HUES64 (cell line): ENCODE data around the gene GATA2.
A peak's percentile ranks its signal among the peaks of the same experiment; 100 is the strongest.

Experiments
- H3K27ac ChIP-seq: 2 replicates; pipeline ENCODE4 v1.7.0; 2013; ENCODE audit warnings: low read depth, low read length, inconsistent platforms
- H3K27me3 ChIP-seq: 2 replicates; pipeline ENCODE4 v1.6.1; 2013; ENCODE audit warnings: mild to moderate bottlenecking, low read length; ENCODE audit not compliant: insufficient read depth
- H3K36me3 ChIP-seq: 2 replicates; pipeline ENCODE4 v1.6.1; 2013; ENCODE audit warnings: mild to moderate bottlenecking, low read length; ENCODE audit not compliant: insufficient read depth
- H3K4me1 ChIP-seq: 2 replicates; pipeline ENCODE4 v1.6.1; 2013; ENCODE audit warnings: mild to moderate bottlenecking, low read length, moderate library complexity; ENCODE audit not compliant: insufficient read depth
- H3K4me3 ChIP-seq: 2 replicates; pipeline ENCODE4 v1.5.1; 2013; ENCODE audit warnings: mild to moderate bottlenecking, low read length, moderate library complexity
- H3K9ac ChIP-seq: 2 replicates; pipeline ENCODE4 v1.6.1; 2013; ENCODE audit warnings: mild to moderate bottlenecking, low read depth, low read length
- H3K9me3 ChIP-seq: 2 replicates; pipeline ENCODE4 v1.6.1; 2013; ENCODE audit warnings: low read depth, low read length; ENCODE audit not compliant: insufficient read depth
- WGBS: fragments of 150-250, 120-280 bp; methylation state at CpG from one replicate; pipeline ENCODE4 v1.1.7; 2013; ENCODE audit warnings: missing lambda C conversion rate; 5-methylcytosine and 5-hydroxymethylcytosine counted together

The GATA2 gene

DNA sequence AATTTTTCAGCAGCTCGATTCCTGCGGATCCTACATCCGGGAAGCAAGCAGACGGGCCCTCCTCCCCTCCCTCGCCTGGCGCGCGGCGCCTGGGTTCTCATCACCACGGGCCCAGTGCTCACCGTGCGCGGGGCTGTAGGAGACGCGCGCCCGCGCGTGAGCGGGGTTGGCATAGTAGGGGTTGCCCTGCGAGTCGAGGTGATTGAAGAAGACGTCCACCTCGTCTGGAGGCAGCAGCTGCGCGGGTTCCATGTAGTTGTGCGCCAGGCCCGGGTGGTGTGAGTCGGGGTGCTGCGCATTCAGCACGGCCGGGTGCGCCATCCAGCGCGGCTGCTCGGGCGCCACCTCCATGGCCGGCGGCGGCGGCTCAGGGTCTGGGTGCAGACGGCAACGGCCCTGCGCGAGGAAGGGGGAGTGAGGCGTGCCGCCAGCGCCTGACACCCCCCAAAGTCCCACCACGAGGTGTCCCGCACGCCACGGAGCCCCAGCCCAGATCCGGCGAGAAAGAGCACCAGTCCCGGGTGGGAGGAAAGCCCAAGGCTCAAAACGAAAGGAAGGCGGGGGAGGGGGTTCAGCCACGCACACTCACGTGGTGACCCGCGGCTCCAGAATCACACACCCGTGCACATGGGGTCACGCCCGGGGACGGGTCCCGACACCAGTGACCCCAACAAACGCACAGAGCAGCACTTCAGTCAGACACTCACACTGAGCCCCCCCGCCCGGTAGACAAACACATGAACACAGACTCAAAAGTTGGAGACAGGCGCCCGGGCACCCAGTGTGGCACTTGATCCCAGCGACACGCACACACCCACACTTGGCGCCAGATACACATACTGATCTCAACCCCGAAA lies 6.1 kb downstream of the GATA2 start:
- 2% methylated on average over 75 of the region's 75 CpGs for WGBS
- Histone ChIP-seq H3K4me3 (peak overlapping the region; percentile 44), H3K4me1 (peaks cover 64% of the 10 kb centered on the region), H3K9me3 (no peaks in the 10 kb centered on the region), H3K27me3 (peaks cover 100% of the 10 kb centered on the region), H3K27ac (no peak overlapping the region), H3K36me3 (no peaks in the 10 kb centered on the region), H3K9ac (no peak overlapping the region)

DNA sequence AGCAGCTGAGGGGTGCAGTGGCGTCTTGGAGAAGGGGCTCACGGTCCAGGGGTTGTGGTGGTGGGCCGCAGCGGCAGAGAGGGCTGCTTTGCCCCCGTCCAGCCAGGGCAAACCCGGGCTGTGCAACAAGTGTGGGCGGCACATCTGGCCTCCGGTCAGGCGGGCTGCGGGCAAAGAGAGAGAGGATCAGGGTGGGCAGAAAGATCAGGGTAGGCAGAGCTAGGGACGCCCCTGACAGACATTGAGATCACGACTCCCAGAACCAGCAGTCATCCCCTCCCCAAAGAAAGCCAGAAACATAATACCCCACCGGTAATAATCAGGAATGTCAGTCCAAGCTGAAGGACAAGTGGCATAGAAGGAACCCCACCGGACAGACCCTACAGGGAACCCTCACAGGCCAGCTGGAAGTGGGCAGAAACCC lies 6.8 kb downstream of the GATA2 start:
- 4% methylated on average over 14 of the region's 14 CpGs for WGBS
- Histone ChIP-seq H3K4me3 (peak overlapping the region; percentile 44), H3K27me3 (peaks cover 100% of the 10 kb centered on the region), H3K36me3 (no peaks in the 10 kb centered on the region), H3K27ac (no peak overlapping the region), H3K4me1 (peaks cover 63% of the 10 kb centered on the region), H3K9me3 (no peaks in the 10 kb centered on the region), H3K9ac (no peak overlapping the region)

DNA sequence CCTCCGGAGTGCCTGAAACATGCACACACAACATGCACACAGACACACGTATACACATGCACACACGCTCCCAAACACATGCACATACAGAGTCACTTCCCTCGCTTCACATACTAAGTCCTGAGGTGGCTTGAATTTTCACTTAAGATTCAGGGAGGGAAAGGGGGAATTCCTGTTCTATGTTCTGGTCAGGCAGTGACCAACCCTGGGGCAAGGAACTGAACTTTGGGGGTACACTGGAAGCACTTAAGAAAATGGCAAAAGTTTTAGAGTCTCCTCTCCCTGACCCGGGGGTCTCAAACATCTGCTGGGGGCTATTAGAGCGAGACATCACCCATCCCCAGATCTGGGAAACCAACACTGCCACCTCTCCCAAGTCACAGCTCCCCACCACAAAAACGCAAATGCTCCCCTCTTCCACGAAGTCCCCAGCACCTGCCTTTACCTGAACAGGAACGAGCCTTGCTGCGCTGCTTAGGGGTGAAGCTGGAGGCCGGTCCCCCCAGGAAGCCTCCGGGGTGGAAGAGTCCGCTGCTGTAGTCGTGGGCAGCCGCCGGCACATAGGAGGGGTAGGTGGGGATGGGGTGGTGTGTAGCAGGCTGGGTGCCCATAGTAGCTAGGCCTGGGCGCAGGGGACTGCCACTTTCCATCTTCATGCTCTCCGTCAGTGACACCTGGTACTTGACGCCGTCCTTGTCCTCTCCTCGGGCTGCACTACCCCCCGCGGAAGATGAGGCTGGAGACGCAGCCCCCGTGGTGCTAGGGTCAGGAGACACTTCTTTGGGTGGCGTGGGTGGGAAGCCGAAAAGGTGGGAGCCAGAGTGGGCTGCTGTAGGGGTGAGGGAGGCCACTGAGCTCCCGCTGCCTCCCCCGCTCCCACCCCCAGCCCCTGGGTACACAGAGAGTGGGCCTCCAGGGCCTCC lies 7.5 kb downstream of the GATA2 start:
- H3K27me3 ChIP-seq = peaks cover 100% of the 10 kb centered on the region
- no peak overlapping the region; the same call in 1 of the 2 replicates for H3K4me3 ChIP-seq
- H3K9me3 ChIP-seq = no peaks in the 10 kb centered on the region
- 7% methylated on average over 29 of the region's 29 CpGs for WGBS
- no peaks in the 10 kb centered on the region for H3K36me3 ChIP-seq
- H3K27ac ChIP-seq = no peak overlapping the region
- peaks cover 60% of the 10 kb centered on the region for H3K4me1 ChIP-seq
- H3K9ac ChIP-seq = no peak overlapping the region

DNA sequence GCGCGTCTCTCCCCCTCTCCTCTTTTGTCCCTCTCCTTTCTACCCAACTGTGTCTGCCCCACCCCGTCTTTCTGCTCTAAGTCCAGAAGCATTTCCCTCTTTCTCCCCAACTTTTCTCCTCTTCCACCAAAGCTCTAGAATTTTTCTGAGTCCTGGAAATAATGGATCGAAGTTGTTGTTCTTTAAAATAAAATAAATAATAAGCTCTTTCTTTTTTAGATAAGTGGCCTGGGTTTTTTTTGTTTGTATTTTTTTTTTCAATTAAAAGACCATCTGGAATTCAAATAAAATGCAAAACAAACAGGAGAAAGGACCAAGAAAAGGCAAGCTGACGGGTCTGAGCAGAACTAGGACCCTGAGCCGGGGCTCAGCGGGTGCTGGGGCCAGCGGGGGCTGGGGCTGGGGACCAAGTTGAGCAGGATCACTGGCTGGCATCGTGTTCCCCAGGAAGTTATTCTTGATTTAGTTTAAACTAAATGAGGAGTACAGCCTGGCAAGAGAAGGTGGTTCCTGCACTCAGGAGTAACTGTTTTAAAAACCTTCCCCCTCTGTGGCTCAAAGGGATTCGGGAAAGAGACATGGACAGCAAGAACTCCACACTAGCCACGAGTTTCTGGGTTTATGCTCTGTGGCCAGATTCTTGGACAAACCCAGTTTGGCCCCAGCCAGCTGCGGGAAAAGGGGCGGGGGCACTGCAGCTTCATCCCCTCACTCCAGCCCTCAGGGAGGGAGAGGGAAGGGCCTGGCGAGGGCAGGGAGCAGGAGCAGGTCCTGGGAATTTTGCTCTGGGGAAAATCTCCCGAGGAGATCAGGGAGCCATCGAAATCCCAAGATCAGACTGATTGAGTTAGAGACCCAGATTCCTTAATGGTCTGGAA lies 8.4 kb downstream of the GATA2 start:
- 1% methylated on average over 14 of the region's 16 CpGs for WGBS
- Histone ChIP-seq H3K27me3 (peaks cover 100% of the 10 kb centered on the region), H3K36me3 (no peaks in the 10 kb centered on the region), H3K4me1 (peaks cover 55% of the 10 kb centered on the region), H3K9me3 (no peaks in the 10 kb centered on the region), H3K9ac (no peak overlapping the region), H3K4me3 (peak overlapping the region; percentile 24), H3K27ac (no peak overlapping the region)

DNA sequence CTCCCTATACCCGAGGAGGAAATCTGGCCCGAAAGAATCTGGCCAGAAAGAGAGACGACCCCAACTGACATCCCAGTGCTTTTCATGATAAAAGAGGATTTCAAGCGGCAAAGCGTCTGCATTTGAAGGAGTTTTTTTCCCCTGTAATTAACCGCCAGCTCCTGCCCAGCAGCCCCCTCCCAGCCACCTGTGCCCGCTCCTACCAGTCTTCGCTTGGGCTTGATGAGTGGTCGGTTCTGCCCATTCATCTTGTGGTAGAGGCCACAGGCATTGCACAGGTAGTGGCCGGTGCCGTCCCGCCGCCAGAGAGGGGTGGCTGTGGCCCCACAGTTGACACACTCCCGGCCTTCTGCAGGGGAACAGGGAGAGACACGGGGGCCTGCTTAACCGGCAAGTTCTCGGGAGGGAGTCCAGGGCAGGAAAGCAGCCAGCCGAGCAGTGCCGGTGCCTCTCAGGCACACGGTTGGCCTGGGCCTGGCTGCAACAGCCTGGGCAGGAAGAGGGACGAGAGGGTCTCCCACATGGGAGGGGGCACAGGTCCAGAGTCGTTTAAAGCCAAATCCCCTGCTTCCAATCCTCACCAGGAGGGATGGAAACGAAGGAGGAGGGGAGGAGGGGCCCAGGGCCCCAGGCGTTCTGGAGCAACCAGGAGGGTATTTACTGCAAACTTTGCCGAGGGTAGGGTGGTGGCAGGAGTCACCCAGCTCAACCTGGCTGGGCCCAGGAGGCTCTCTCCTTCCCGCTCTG lies 9.2 kb downstream of the GATA2 start:
- peak overlapping the region; percentile 24 for H3K4me3 ChIP-seq

DNA sequence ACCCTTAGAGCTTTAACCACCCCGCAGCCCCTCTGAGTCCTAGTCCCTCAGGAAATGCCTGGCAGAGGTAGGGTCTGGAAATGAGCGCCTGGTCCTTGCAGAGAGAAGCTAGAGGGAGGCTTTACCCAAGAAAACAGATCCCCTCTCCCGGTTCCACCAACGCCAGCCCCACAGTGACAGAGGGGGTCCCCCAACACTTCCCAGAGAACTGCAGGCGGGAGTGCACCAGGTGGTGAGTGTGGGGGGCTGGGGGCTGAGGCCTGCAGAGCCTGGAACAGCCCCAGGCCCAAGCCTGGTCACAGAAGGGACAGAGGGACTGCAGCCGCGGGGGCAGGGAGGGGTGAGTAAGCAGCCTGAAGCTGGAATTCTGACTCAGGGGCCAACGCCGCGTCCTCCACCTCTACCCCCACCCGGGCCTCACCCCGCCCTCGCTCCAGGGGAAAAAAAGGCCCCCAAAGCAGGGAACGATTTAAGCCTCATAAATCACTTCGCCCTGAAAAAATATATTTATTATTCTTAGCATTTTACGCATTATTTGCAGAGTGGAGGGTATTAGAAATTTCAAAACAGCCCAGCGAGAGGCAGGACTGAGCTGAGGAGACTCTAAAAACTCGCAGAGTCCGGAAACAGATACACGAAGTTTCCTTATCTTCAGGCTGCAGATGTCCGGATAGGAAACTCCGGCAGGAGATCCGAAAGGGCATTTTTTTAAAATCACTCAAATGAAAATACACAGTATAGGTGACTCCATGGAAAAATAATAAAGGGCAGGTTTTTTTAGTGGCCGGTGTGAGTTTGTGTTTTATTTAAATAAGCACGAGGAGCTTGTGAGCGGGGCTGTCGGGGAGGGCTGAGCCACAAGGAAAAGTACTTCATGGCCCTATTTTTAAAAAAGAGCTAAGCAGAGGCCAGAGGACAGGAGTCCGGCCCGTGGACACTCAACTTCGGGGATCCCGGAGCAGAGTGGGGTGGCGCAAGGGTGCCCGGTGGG lies 10.0 kb downstream of the GATA2 start:
- Histone ChIP-seq H3K4me3 (peak overlapping the region; percentile 24), H3K9ac (no peak overlapping the region)

More for the DNA sequence above, 9.2 kb downstream of the GATA2 start:
- H3K4me1 ChIP-seq = peaks cover 53% of the 10 kb centered on the region
- no peaks in the 10 kb centered on the region for H3K36me3 ChIP-seq
- no peak overlapping the region for H3K9ac ChIP-seq
- WGBS = under 1% methylated on average over 24 of the region's 26 CpGs
- H3K27ac ChIP-seq = no peak overlapping the region
- no peaks in the 10 kb centered on the region for H3K9me3 ChIP-seq
- peaks cover 100% of the 10 kb centered on the region for H3K27me3 ChIP-seq

DNA sequence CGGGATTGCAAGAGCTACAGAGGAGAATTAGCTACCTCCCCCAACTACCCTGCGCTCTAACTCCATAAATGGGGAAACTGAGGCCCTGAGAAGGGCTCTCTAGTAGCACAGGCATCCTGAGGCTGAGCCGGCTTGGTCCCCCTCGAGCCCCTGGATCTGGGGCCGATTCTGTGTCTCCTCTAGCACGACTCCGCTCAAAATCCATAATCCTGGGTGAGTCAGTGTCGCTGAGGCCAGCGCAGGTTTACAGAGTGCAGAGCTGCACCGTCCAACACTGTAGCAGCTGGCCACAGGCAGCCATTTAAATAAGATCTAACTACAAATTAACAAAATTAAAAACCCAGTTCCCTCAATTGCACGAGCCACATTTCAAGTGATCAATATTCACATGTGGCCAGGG lies 10.8 kb downstream of the GATA2 start:
- peaks cover 100% of the 10 kb centered on the region for H3K27me3 ChIP-seq
- H3K36me3 ChIP-seq = no peaks in the 10 kb centered on the region
- 8% methylated on average over 11 of the region's 11 CpGs for WGBS
- no peak overlapping the region for H3K27ac ChIP-seq
- H3K9me3 ChIP-seq = no peaks in the 10 kb centered on the region
- no peak overlapping the region for H3K9ac ChIP-seq
- H3K4me3 ChIP-seq = no peak overlapping the region; the same call in 1 of the 2 replicates
- H3K4me1 ChIP-seq = peaks cover 51% of the 10 kb centered on the region

More for the DNA sequence above, 10.0 kb downstream of the GATA2 start:
- Histone ChIP-seq H3K27ac (no peak overlapping the region), H3K36me3 (no peaks in the 10 kb centered on the region), H3K27me3 (peaks cover 100% of the 10 kb centered on the region), H3K9me3 (no peaks in the 10 kb centered on the region), H3K4me1 (peaks cover 53% of the 10 kb centered on the region)
- WGBS = 2% methylated on average over 28 of the region's 33 CpGs

DNA sequence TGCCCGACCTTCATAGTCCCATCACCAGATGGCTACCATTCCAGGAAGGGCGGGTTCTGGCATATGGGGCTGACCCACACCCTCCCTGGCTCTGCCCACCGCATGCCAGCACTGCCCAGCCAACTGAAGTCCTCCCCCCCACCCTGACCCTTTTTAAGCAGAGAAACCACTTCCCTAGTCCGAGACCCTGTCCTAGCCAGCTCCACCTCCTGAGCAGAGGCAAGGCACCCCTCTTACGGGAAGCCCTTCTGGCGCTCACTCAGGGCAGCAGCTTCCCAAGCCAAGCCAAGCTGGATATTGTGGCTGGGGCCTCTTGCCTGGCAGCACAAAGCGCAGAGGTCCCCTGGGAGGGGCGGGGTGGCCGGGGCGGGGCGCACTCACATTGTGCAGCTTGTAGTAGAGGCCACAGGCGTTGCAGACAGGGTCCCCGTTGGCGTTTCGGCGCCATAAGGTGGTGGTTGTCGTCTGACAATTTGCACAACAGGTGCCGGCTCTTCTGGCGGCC lies 11.5 kb downstream of the GATA2 start:
- Histone ChIP-seq H3K9ac (no peak overlapping the region), H3K36me3 (no peaks in the 10 kb centered on the region), H3K27me3 (peaks cover 100% of the 10 kb centered on the region), H3K4me1 (peaks cover 45% of the 10 kb centered on the region), H3K4me3 (no peak overlapping the region), H3K27ac (no peak overlapping the region), H3K9me3 (no peaks in the 10 kb centered on the region)
- WGBS = 12% methylated on average over 19 of the region's 19 CpGs

DNA sequence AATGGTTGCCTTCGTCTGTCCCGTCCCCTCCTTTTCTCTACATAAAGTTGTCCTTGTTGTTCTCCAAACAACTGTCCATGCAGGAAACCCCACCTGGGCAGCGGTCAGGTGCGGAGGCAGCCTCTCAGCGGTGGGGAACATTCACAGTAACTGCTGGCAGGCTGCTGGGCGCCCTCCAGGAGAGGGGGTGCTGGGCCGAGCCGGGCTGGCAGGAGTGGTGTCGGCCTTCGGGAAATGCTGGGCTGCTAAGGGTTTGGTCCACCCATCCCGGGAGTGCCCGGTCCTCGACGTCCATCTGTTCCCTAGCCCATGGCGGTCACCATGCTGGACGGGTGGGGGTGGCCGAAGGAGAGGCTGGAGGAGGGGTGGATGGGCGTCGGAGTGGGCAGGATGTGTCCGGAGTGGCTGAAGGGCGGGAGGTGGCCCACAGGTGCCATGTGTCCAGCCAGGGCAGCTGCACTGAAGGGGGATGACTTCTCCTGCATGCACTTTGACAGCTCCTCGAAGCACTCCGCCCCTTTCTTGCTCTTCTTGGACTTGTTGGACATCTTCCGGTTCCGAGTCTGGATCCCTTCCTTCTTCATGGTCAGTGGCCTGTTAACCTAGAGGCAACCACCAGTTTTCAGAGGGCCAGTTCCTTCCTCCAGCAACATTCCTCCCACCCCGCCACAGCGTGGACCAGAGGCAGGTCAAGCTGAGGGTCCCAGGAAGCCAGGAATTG lies 12.1 kb downstream of the GATA2 start:
- Histone ChIP-seq H3K9me3 (no peaks in the 10 kb centered on the region), H3K36me3 (no peaks in the 10 kb centered on the region), H3K27me3 (peaks cover 100% of the 10 kb centered on the region), H3K4me3 (no peak overlapping the region), H3K9ac (no peak overlapping the region), H3K4me1 (peaks cover 45% of the 10 kb centered on the region), H3K27ac (no peak overlapping the region)
- 90% methylated on average over 27 of the region's 27 CpGs for whole genome bisulfite sequencing
